SK-N-MC (cell line): ENCODE measurements around the gene TNFRSF17.

Experiments used
- DNase-seq: peaks from one replicate; pipeline ENCODE4 v3.0.0-alpha.2; 2011; ENCODE audit warnings: low read depth, low spot score
- H3K27ac ChIP-seq: fragments of 200-600 bp; sonication (generic); 2 replicates; pipeline ENCODE4 v1.5.1; 2016; ENCODE audit warnings: mixed run types
- H3K36me3 ChIP-seq: fragments of 200-600 bp; sonication (generic); 2 replicates; pipeline ENCODE4 v1.6.1; 2017; ENCODE audit warnings: antibody characterized with exemption, low read length, mixed read lengths; ENCODE audit not compliant: insufficient read depth
- H3K4me3 ChIP-seq: fragments of 200-600 bp; sonication (generic); 2 replicates; pipeline ENCODE4 v1.5.1; 2016
- H3K9ac ChIP-seq: fragments of 200-600 bp; sonication (generic); 2 replicates; pipeline ENCODE4 v1.8.0; 2017; ENCODE audit warnings: mixed run types, mixed read lengths; ENCODE audit not compliant: insufficient read length
- H3K9me3 ChIP-seq: fragments of 200-600 bp; sonication (generic); 2 replicates; pipeline ENCODE4 v1.6.1; 2017; ENCODE audit warnings: low read depth, mild to moderate bottlenecking, antibody characterized with exemption, low read length, moderate library complexity, mixed read lengths
- EZH2 ChIP-seq: fragments of 200-600 bp; sonication (generic); IDR thresholded peaks from one replicate; pipeline ENCODE4 v1.6.1; 2017; ENCODE audit warnings: antibody characterized with exemption
- FOXP2 ChIP-seq: optimal IDR thresholded peaks from 2 replicates; pipeline ENCODE3; 2011; ENCODE audit warnings: mild to moderate bottlenecking, moderate library complexity; ENCODE audit not compliant: insufficient read depth; ENCODE audit errors: extremely low read length, control extremely low read depth
- POLR2AphosphoS5 ChIP-seq: IDR thresholded peaks from 2 replicates; pipeline ENCODE4 v1.6.1; 2012; ENCODE audit warnings: mild to moderate bottlenecking, low read depth, low read length, borderline replicate concordance

TNFRSF17 gene

GRCh38 chr16:12009462-12009861 is 44.5 kb downstream of the TNFRSF17 start:
- DNase-seq, result no peak
- H3K4me3 ChIP-seq, result no peak overlapping the region
- H3K9me3 ChIP-seq, result no peaks in the 10 kb centered on the region
- H3K27ac ChIP-seq, result no peak overlapping the region
- TF ChIP-seq POLR2AphosphoS5 (no peak), EZH2 (no peak), FOXP2 (no peak)
- H3K9ac ChIP-seq, result no peak overlapping the region
- H3K36me3 ChIP-seq, result no peaks in the 10 kb centered on the region

- no peak overlapping the region for H3K27ac ChIP-seq
- no peak for DNase-seq
- H3K36me3 ChIP-seq, result no peaks in the 10 kb centered on the region
- no peak for TF ChIP-seq POLR2AphosphoS5
- TF ChIP-seq FOXP2, result no peak
- no peak for TF ChIP-seq EZH2
- no peaks in the 10 kb centered on the region for H3K9me3 ChIP-seq
- H3K4me3 ChIP-seq, result no peak overlapping the region
- H3K9ac ChIP-seq, result no peak overlapping the region
These were observed 44.9 kb downstream of the TNFRSF17 start for GRCh38 chr16:12009922-12010321.

- DNase-seq, result no peak
- no peaks in the 10 kb centered on the region for H3K36me3 ChIP-seq
- no peak overlapping the region for H3K9ac ChIP-seq
- no peak overlapping the region for H3K27ac ChIP-seq
- TF ChIP-seq EZH2 (no peak), POLR2AphosphoS5 (no peak), FOXP2 (no peak)
- no peak overlapping the region for H3K4me3 ChIP-seq
- no peaks in the 10 kb centered on the region for H3K9me3 ChIP-seq
These were observed 45.6 kb downstream of the TNFRSF17 start for GRCh38 chr16:12010388-12011251.

- H3K4me3 ChIP-seq, result no peak overlapping the region
- H3K36me3 ChIP-seq, result no peaks in the 10 kb centered on the region
- no peak for TF ChIP-seq FOXP2
- no peak overlapping the region for H3K9ac ChIP-seq
- no peak for DNase-seq
- H3K9me3 ChIP-seq, result no peaks in the 10 kb centered on the region
- no peak overlapping the region for H3K27ac ChIP-seq
These were observed 46.6 kb downstream of the TNFRSF17 start for GRCh38 chr16:12011565-12011964.

- no peak for DNase-seq
- Histone ChIP-seq H3K9ac (no peak overlapping the region), H3K27ac (no peak overlapping the region), H3K36me3 (no peaks in the 10 kb centered on the region), H3K4me3 (no peak overlapping the region), H3K9me3 (no peaks in the 10 kb centered on the region)
- TF ChIP-seq POLR2AphosphoS5 (no peak), EZH2 (no peak), FOXP2 (no peak)
These were observed 51.4 kb downstream of the TNFRSF17 start for GRCh38 chr16:12016291-12016947.

- Histone ChIP-seq H3K9ac (no peak overlapping the region), H3K9me3 (no peaks in the 10 kb centered on the region), H3K27ac (no peak overlapping the region), H3K4me3 (no peak overlapping the region), H3K36me3 (no peaks in the 10 kb centered on the region)
- no peak for TF ChIP-seq POLR2AphosphoS5
- no peak for TF ChIP-seq EZH2
- no peak for TF ChIP-seq FOXP2
- no peak for DNase-seq
These were observed 52.5 kb downstream of the TNFRSF17 start for GRCh38 chr16:12017558-12017957.
